GM23338 (cell line): ENCODE results near the gene ALPG. TPM values are rescaled to one million over a fixed set of nuclear protein-coding genes. Genes with fewer than 3 reads are reported as not detected.

Source experiments
- ATAC-seq: fragments of 200-7000 bp; cut with Tn5 transposase; 3 replicates; pipeline ENCODE4 v1.9.1; 2020
- DNase-seq: peaks from one replicate; pipeline ENCODE4 v3.0.0-alpha.2; 2015; ENCODE audit warnings: low spot score
- H2AFZ ChIP-seq: fragments of 200-600 bp; sonication (generic); 2 replicates; pipeline ENCODE4 v1.8.0; 2016; ENCODE audit warnings: antibody characterized with exemption, mild to moderate bottlenecking, moderate library complexity
- H3F3A ChIP-seq: fragments of 200-600 bp; sonication (generic); replicated peaks from 2 replicates; pipeline ENCODE4 v1.8.0; 2017; ENCODE audit warnings: antibody characterized with exemption, mixed run types, low read depth
- H3K27ac ChIP-seq: fragments of 200-600 bp; sonication (generic); 2 replicates; pipeline ENCODE4 v1.6.1; 2016; ENCODE audit warnings: low read depth
- H3K27me3 ChIP-seq: fragments of 200-600 bp; sonication (generic); 2 replicates; pipeline ENCODE4 v1.8.0; 2016; ENCODE audit warnings: mild to moderate bottlenecking, mixed run types, moderate library complexity; ENCODE audit not compliant: insufficient read depth
- H3K36me3 ChIP-seq: fragments of 200-600 bp; sonication (generic); 2 replicates; pipeline ENCODE4 v1.8.0; 2016; ENCODE audit warnings: mild to moderate bottlenecking; ENCODE audit not compliant: insufficient read depth
- H3K4me1 ChIP-seq: fragments of 200-600 bp; sonication (generic); 2 replicates; pipeline ENCODE4 v1.8.0; 2016; ENCODE audit warnings: mild to moderate bottlenecking, moderate library complexity; ENCODE audit not compliant: insufficient read depth
- H3K4me2 ChIP-seq: fragments of 200-600 bp; sonication (generic); 2 replicates; pipeline ENCODE4 v1.7.1; 2017; ENCODE audit warnings: mixed run types
- H3K4me3 ChIP-seq: fragments of 200-600 bp; sonication (generic); 2 replicates; pipeline ENCODE4 v1.6.1; 2016; ENCODE audit warnings: mixed run types
- H3K79me2 ChIP-seq: fragments of 200-600 bp; sonication (generic); replicated peaks from 2 replicates; pipeline ENCODE4 v1.8.0; 2017; ENCODE audit warnings: mild to moderate bottlenecking; ENCODE audit not compliant: insufficient read depth
- H3K9me2 ChIP-seq: fragments of 200-600 bp; sonication (generic); 2 replicates; pipeline ENCODE4 v1.8.0; 2017; ENCODE audit not compliant: insufficient read depth
- H4K20me1 ChIP-seq: fragments of 200-600 bp; sonication (generic); replicated peaks from 2 replicates; pipeline ENCODE4 v1.8.0; 2017; ENCODE audit warnings: mild to moderate bottlenecking; ENCODE audit not compliant: insufficient read depth
- H3K27ac Mint-ChIP-seq: 2 replicates; pipeline ENCODE4 v1.8.0; 2020; ENCODE audit warnings: inconsistent platforms, mild to moderate bottlenecking, moderate library complexity, mixed read lengths
- H3K27me3 Mint-ChIP-seq: 3 replicates; pipeline ENCODE4 v1.8.0; 2022; ENCODE audit warnings: low read depth, mild to moderate bottlenecking, moderate library complexity, mixed read lengths, inconsistent platforms; ENCODE audit not compliant: insufficient read depth, poor library complexity
- H3K36me3 Mint-ChIP-seq: 3 replicates; pipeline ENCODE4 v1.8.0; 2021; ENCODE audit warnings: low read depth, mild to moderate bottlenecking, inconsistent platforms, moderate library complexity, mixed read lengths
- H3K4me1 Mint-ChIP-seq: 3 replicates; pipeline ENCODE4 v1.8.0; 2020; ENCODE audit warnings: mild to moderate bottlenecking, inconsistent platforms, mixed read lengths
- H3K4me3 Mint-ChIP-seq: 3 replicates; pipeline ENCODE4 v1.8.0; 2021; ENCODE audit warnings: moderate library complexity, mild to moderate bottlenecking, inconsistent platforms, mixed read lengths
- H3K9me3 Mint-ChIP-seq: 3 replicates; pipeline ENCODE4 v1.8.0; 2020; ENCODE audit warnings: moderate library complexity, mild to moderate bottlenecking, inconsistent platforms, mixed read lengths
- CREB1 ChIP-seq: fragments of 250-450 bp; sonication (Bioruptor Pico); IDR thresholded peaks from 2 replicates; pipeline ENCODE4 v1.5.0; 2020; ENCODE audit warnings: low read depth, mild to moderate bottlenecking, moderate library complexity
- CTCF ChIP-seq, 2 experiments: fragments of 200-600 bp in 1 of 2; sonication (generic) in 1 of 2; conservative IDR thresholded peaks; 2 replicates each; pipeline versions ENCODE4 v1.5.1 to v1.6.1; 2016 to 2017; ENCODE audit warnings: antibody characterized with exemption in 2 of 2, low read depth in 2 of 2, mild to moderate bottlenecking in 2 of 2, moderate library complexity in 1 of 2
- ETS1 ChIP-seq: IDR thresholded peaks from 2 replicates; pipeline ENCODE4 v1.6.1; 2016; ENCODE audit warnings: antibody characterized with exemption
- EZH2 ChIP-seq: fragments of 200-600 bp; sonication (generic); IDR thresholded peaks from one replicate; pipeline ENCODE4 v1.8.0; 2017; ENCODE audit warnings: antibody characterized with exemption, mild to moderate bottlenecking, low read depth; ENCODE audit not compliant: unreplicated experiment
- EZH2phosphoT487 ChIP-seq: fragments of 200-600 bp; sonication (generic); IDR thresholded peaks from one replicate; pipeline ENCODE4 v1.8.1; 2018; ENCODE audit warnings: antibody characterized with exemption; ENCODE audit not compliant: unreplicated experiment
- JUNB ChIP-seq: IDR thresholded peaks from one replicate; pipeline ENCODE4 v1.6.1; 2016; ENCODE audit warnings: antibody characterized with exemption; ENCODE audit not compliant: unreplicated experiment
- NANOG ChIP-seq: IDR thresholded peaks from 2 replicates; pipeline ENCODE4 v1.6.1; 2016; ENCODE audit warnings: antibody characterized with exemption, borderline replicate concordance
- POLR2AphosphoS5 ChIP-seq: IDR thresholded peaks from 2 replicates; pipeline ENCODE4 v1.6.1; 2016; ENCODE audit warnings: antibody characterized with exemption, low read depth
- REST ChIP-seq: IDR thresholded peaks from one replicate; pipeline ENCODE4 v1.6.1; 2018; ENCODE audit warnings: antibody characterized with exemption; ENCODE audit not compliant: unreplicated experiment
- STAT1 ChIP-seq: IDR thresholded peaks from one replicate; pipeline ENCODE4 v1.6.1; 2016; ENCODE audit warnings: antibody characterized with exemption; ENCODE audit not compliant: unreplicated experiment
- ZNF114 ChIP-seq: fragments of 250-450 bp; sonication (Bioruptor Pico); IDR thresholded peaks from 2 replicates; pipeline ENCODE4 v1.5.0; 2020; ENCODE audit warnings: mild to moderate bottlenecking, moderate library complexity
- ZNF331 ChIP-seq: fragments of 250-450 bp; sonication (Bioruptor Pico); IDR thresholded peaks from 2 replicates; pipeline ENCODE4 v1.5.0; 2020; ENCODE audit warnings: low read depth, mild to moderate bottlenecking, moderate library complexity
- ZNF462 ChIP-seq: fragments of 250-450 bp; sonication (Bioruptor Pico); IDR thresholded peaks from 2 replicates; pipeline ENCODE4 v1.5.0; 2020; ENCODE audit warnings: mild to moderate bottlenecking, moderate library complexity
- polyA plus RNA-seq: library from polyadenylated mRNA; unstranded; fragments of >200 nt; fragmentation: Nextera tagmentation; extraction: Ambion mirVana; gene quantifications from 2 replicates; pipeline ENCODE4 v1.2.1, GENCODE V29; 2016
- total RNA-seq: library from RNA; depleted of rRNA; stranded (reverse); fragments of >200 nt; shearing (Covaris generic); gene quantifications from 2 replicates; pipeline ENCODE4 v1.2.3, GENCODE V29; 2014

ALPG gene
- total and polyA plus RNA-seq, 2 experiments from 2014 or later = 0.89 to 2.5 TPM

- Histone ChIP-seq H3K4me2 (no peak overlapping the region), H2AFZ (peak overlapping the region; percentile 89; the same call in 1 of the 2 replicates), H3K36me3 (no peaks in the 10 kb centered on the region), H3K4me1 (no peaks in the 10 kb centered on the region), H4K20me1 (no peaks in the 10 kb centered on the region), H3K27ac (no peak overlapping the region), H3K27me3 (no peaks in the 10 kb centered on the region), H3K4me3 (no peak overlapping the region), H3F3A (no peaks in the 10 kb centered on the region), H3K79me2 (no peaks in the 10 kb centered on the region), H3K9me2 (no peaks in the 10 kb centered on the region)
- peak; percentile 78 for DNase-seq
- H3K36me3 Mint-ChIP-seq = no peaks in the 10 kb centered on the region
- no peak overlapping the region for H3K4me3 Mint-ChIP-seq
- H3K9me3 Mint-ChIP-seq = no peaks in the 10 kb centered on the region
- peaks cover 14% of the 10 kb centered on the region for H3K27me3 Mint-ChIP-seq
- peak; percentile 23 for ATAC-seq
- TF ChIP-seq STAT1 (no peak), EZH2phosphoT487 (no peak), POLR2AphosphoS5 (no peak), CTCF (conservative IDR thresholded peaks at IDR 0.05; ENCODE audit: low read depth in 2 of 2) (peak; percentile 62 to 84), ZNF114 (CRISPR knock-in tag) (no peak), EZH2 (no peak), JUNB (no peak), REST (no peak), NANOG (no peak), ZNF331 (CRISPR knock-in tag) (no peak), ZNF462 (CRISPR knock-in tag) (no peak), CREB1 (0 out of 2 replicates have a peak, but pooled peaks have one; percentile 32), ETS1 (no peak)
- peaks cover 4% of the 10 kb centered on the region; the same call in 2 of the 3 replicates for H3K4me1 Mint-ChIP-seq
- no peak overlapping the region for H3K27ac Mint-ChIP-seq
Measured at GRCh38 chr2:232444409-232445148, 37.9 kb downstream of the ALPG start.
